Left forelimb (tissue), 1 donor: ENCODE measurements around the gene HPN.
"Not testable (repeated sequence)": the region's sequence is repeated elsewhere in the genome, so short reads cannot be mapped to it uniquely, and the experiment has no call there.

Experiments used
- DNase-seq: peaks from one replicate; pipeline ENCODE4 v3.0.0-alpha.2; 2018; ENCODE audit warnings: low spot score

Gene HPN

GRCh38 chr19:35042954-35043604 is 1.6 kb downstream of the HPN start:
- DNase-seq = no peak

- DNase-seq = no peak
Observed at GRCh38 chr19:35043906-35044305, 2.4 kb downstream of the HPN start.

- no peak for DNase-seq
Observed at GRCh38 chr19:35044317-35045117, 3.0 kb downstream of the HPN start.

- DNase-seq = no peak
Observed at GRCh38 chr19:35045667-35046300, 4.3 kb downstream of the HPN start.

GRCh38 chr19:35046461-35046860 is 4.9 kb downstream of the HPN start:
- DNase-seq = no peak

GRCh38 chr19:35048911-35049411 is 7.4 kb downstream of the HPN start:
- no peak for DNase-seq

- DNase-seq = no peak
Observed at GRCh38 chr19:35049456-35049855, 7.9 kb downstream of the HPN start.

- not testable (repeated sequence) for DNase-seq
Observed at GRCh38 chr19:35050662-35051061, 9.1 kb downstream of the HPN start.

- DNase-seq = not testable (repeated sequence)
Observed at GRCh38 chr19:35051268-35051667, 9.7 kb downstream of the HPN start.

- DNase-seq = no peak
Observed at GRCh38 chr19:35051796-35052195, 10.3 kb downstream of the HPN start.

GRCh38 chr19:35052599-35053190 is 11.2 kb downstream of the HPN start:
- no peak for DNase-seq

GRCh38 chr19:35053667-35054293 is 12.3 kb downstream of the HPN start:
- DNase-seq = no peak

- DNase-seq = no peak
Observed at GRCh38 chr19:35054626-35055025, 13.1 kb downstream of the HPN start.

GRCh38 chr19:35055715-35056179 is 14.2 kb downstream of the HPN start:
- DNase-seq = no peak

- DNase-seq = no peak
Observed at GRCh38 chr19:35056513-35057063, 15.1 kb downstream of the HPN start.

GRCh38 chr19:35058370-35058769 is 16.8 kb downstream of the HPN start:
- no peak for DNase-seq

- no peak for DNase-seq
Observed at GRCh38 chr19:35059006-35059798, 17.7 kb downstream of the HPN start.

- no peak for DNase-seq
Observed at GRCh38 chr19:35059799-35060091, 18.2 kb downstream of the HPN start.

GRCh38 chr19:35060160-35060855 is 18.8 kb downstream of the HPN start:
- no peak for DNase-seq
